H9 (cell line): Measurements from ENCODE around the gene PCSK2. TPM values are rescaled to one million over a fixed set of nuclear protein-coding genes. Genes with fewer than 3 reads are reported as not detected.

Experiments used
- DNase-seq: peaks from one replicate; pipeline ENCODE4 v3.0.0-alpha.2; 2017
- H2AFZ ChIP-seq: one replicate; pipeline ENCODE4 v1.6.1; 2013; ENCODE audit warnings: mild to moderate bottlenecking, low read length, control low read depth, moderate library complexity
- H2AK5ac ChIP-seq: 2 replicates; pipeline ENCODE4 v1.6.1; 2013; ENCODE audit warnings: low read length, control low read depth, mixed read lengths; ENCODE audit not compliant: insufficient read length
- H2BK120ac ChIP-seq: one replicate; pipeline ENCODE4 v1.6.1; 2013; ENCODE audit warnings: low read depth, mild to moderate bottlenecking, low read length, control low read depth, inconsistent platforms; ENCODE audit not compliant: poor library complexity, severe bottlenecking
- H2BK12ac ChIP-seq: 2 replicates; pipeline ENCODE4 v1.6.1; 2013; ENCODE audit warnings: low read length, control low read depth, mixed read lengths, low read depth; ENCODE audit not compliant: insufficient read length
- H2BK15ac ChIP-seq: 2 replicates; pipeline ENCODE4 v1.6.1; 2013; ENCODE audit warnings: low read depth, low read length, control low read depth
- H2BK20ac ChIP-seq: one replicate; pipeline ENCODE4 v1.6.1; 2013; ENCODE audit warnings: low read depth, mild to moderate bottlenecking, low read length, control low read depth, inconsistent platforms; ENCODE audit not compliant: poor library complexity, severe bottlenecking
- H2BK5ac ChIP-seq: 2 replicates; pipeline ENCODE4 v1.6.1; 2013; ENCODE audit warnings: low read length, control low read depth, mixed read lengths; ENCODE audit not compliant: insufficient read length
- H3K14ac ChIP-seq: 2 replicates; pipeline ENCODE4 v1.6.1; 2013; ENCODE audit warnings: low read length, control low read depth; ENCODE audit not compliant: insufficient read depth
- H3K18ac ChIP-seq: 2 replicates; pipeline ENCODE4 v1.6.1; 2013; ENCODE audit warnings: low read depth, mild to moderate bottlenecking, mixed read lengths, low read length, control low read depth; ENCODE audit not compliant: insufficient read length
- H3K23ac ChIP-seq: 2 replicates; pipeline ENCODE4 v1.6.1; 2013; ENCODE audit warnings: low read length, control low read depth, mixed read lengths, low read depth; ENCODE audit not compliant: insufficient read length
- H3K23me2 ChIP-seq: 2 replicates; pipeline ENCODE4 v1.6.1; 2013; ENCODE audit warnings: low read depth, mild to moderate bottlenecking, mixed read lengths, low read length, control low read depth; ENCODE audit not compliant: insufficient read length, poor library complexity, severe bottlenecking
- H3K27ac ChIP-seq: 2 replicates; pipeline ENCODE4 v1.5.1; 2013; ENCODE audit warnings: low read length, control low read depth, mixed read lengths, low read depth; ENCODE audit not compliant: insufficient read length
- H3K27me3 ChIP-seq: 2 replicates; pipeline ENCODE4 v1.6.1; 2013; ENCODE audit warnings: low read length, control low read depth, inconsistent platforms; ENCODE audit not compliant: insufficient read depth
- H3K4ac ChIP-seq: 2 replicates; pipeline ENCODE4 v1.6.1; 2013; ENCODE audit warnings: low read depth, mild to moderate bottlenecking, control low read depth, inconsistent platforms, low read length, moderate library complexity
- H3K4me1 ChIP-seq: 2 replicates; pipeline ENCODE4 v1.6.1; 2013; ENCODE audit warnings: low read length, control low read depth, inconsistent platforms; ENCODE audit not compliant: insufficient read depth
- H3K4me2 ChIP-seq: 2 replicates; pipeline ENCODE4 v1.6.1; 2013; ENCODE audit warnings: low read length, control low read depth, mixed read lengths; ENCODE audit not compliant: insufficient read length, insufficient read depth
- H3K56ac ChIP-seq: 2 replicates; pipeline ENCODE4 v1.6.1; 2013; ENCODE audit warnings: low read depth, mild to moderate bottlenecking, mixed read lengths, low read length, control low read depth; ENCODE audit not compliant: insufficient read length
- H3K79me1 ChIP-seq: 2 replicates; pipeline ENCODE4 v1.6.1; 2013; ENCODE audit warnings: low read depth, mild to moderate bottlenecking, moderate library complexity, low read length, control low read depth, inconsistent platforms; ENCODE audit not compliant: insufficient read depth, poor library complexity, severe bottlenecking
- H3K79me2 ChIP-seq: 2 replicates; pipeline ENCODE4 v1.6.1; 2013; ENCODE audit warnings: low read length, control low read depth, inconsistent platforms; ENCODE audit not compliant: insufficient read depth
- H3K9ac ChIP-seq: 2 replicates; pipeline ENCODE4 v1.6.1; 2013; ENCODE audit warnings: low read length, control low read depth, mixed read lengths; ENCODE audit not compliant: insufficient read length; ENCODE audit errors: extremely low read depth
- H3K9me3 ChIP-seq: one replicate; pipeline ENCODE4 v1.6.1; 2013; ENCODE audit warnings: low read depth, low read length, inconsistent platforms; ENCODE audit not compliant: control insufficient read depth
- H3T11ph ChIP-seq: one replicate; pipeline ENCODE4 v1.6.1; 2013; ENCODE audit warnings: mild to moderate bottlenecking, low read length, control low read depth, inconsistent platforms
- H4K20me1 ChIP-seq: one replicate; pipeline ENCODE4 v1.6.1; 2013; ENCODE audit not compliant: control insufficient read depth, insufficient read length, insufficient read depth
- H4K5ac ChIP-seq: 2 replicates; pipeline ENCODE4 v1.6.1; 2013; ENCODE audit warnings: low read depth, mild to moderate bottlenecking, mixed read lengths, low read length, control low read depth; ENCODE audit not compliant: insufficient read length
- H4K8ac ChIP-seq: replicated peaks from 2 replicates; pipeline ENCODE4 v1.6.1; 2013; ENCODE audit warnings: low read length, control low read depth, mixed read lengths, low read depth; ENCODE audit not compliant: insufficient read length
- H4K91ac ChIP-seq: 2 replicates; pipeline ENCODE4 v1.6.1; 2013; ENCODE audit warnings: low read depth, mild to moderate bottlenecking, moderate library complexity, mixed read lengths, low read length, control low read depth; ENCODE audit not compliant: insufficient read length
- H3K27ac Mint-ChIP-seq, 3 experiments: 2 replicates in 2 of 3; 3 replicates in 1 of 3; pipeline ENCODE4 v1.8.0; 2020 to 2021; ENCODE audit warnings: mixed read lengths in 3 of 3, mild to moderate bottlenecking in 1 of 3, moderate library complexity in 1 of 3
- H3K27me3 Mint-ChIP-seq: 2 replicates; pipeline ENCODE4 v1.8.0; 2021; ENCODE audit warnings: low read depth, mild to moderate bottlenecking, moderate library complexity, mixed read lengths
- H3K36me3 Mint-ChIP-seq, 3 experiments: 2 replicates in 2 of 3; 3 replicates in 1 of 3; pipeline ENCODE4 v1.8.0; 2020 to 2021; ENCODE audit warnings: low read depth in 3 of 3, mixed read lengths in 3 of 3; ENCODE audit not compliant: insufficient read depth in 1 of 3
- H3K4me1 Mint-ChIP-seq, 2 experiments: 2 replicates each; pipeline ENCODE4 v1.8.0; 2020; ENCODE audit warnings: mixed read lengths in 2 of 2
- H3K4me3 Mint-ChIP-seq, 2 experiments: 2 replicates in 1 of 2; 3 replicates in 1 of 2; pipeline ENCODE4 v1.8.0; 2020 to 2021; ENCODE audit warnings: mild to moderate bottlenecking in 2 of 2, mixed read lengths in 2 of 2, moderate library complexity in 1 of 2
- H3K9me3 Mint-ChIP-seq, 2 experiments: 2 replicates in 1 of 2; 3 replicates in 1 of 2; pipeline ENCODE4 v1.8.0; 2020; ENCODE audit warnings: mild to moderate bottlenecking in 2 of 2, mixed read lengths in 2 of 2, moderate library complexity in 1 of 2
- CTCF ChIP-seq: fragments of 200-600 bp; sonication (generic); conservative IDR thresholded peaks from 3 replicates; pipeline ENCODE4 v1.8.0; 2021; ENCODE audit warnings: antibody characterized with exemption, mild to moderate bottlenecking
- WGBS: extraction: QIAGEN DNeasy Blood & Tissue Kit; methylation state at CpG from one replicate; pipeline ENCODE4 v1.1.7; 2013; ENCODE audit warnings: missing lambda C conversion rate, low lambda C conversion rate, mixed read lengths; ENCODE audit not compliant: insufficient read length; ENCODE audit errors: extremely low coverage; 5-methylcytosine and 5-hydroxymethylcytosine counted together
- total RNA-seq: library from RNA; stranded (reverse); gene quantifications from 2 replicates; pipeline ENCODE4 v1.2.1, GENCODE V29; 2021

Gene PCSK2
- total RNA-seq, 1 experiment from 2014 or later, result 2.8 TPM

GRCh38 chr20:17395729-17396128, 168.9 kb downstream of the PCSK2 start:
- no peaks in the 10 kb centered on the region for H3K23me2 ChIP-seq
- no peak overlapping the region for H4K8ac ChIP-seq
- H3K79me2 ChIP-seq, result no peaks in the 10 kb centered on the region
- no peak overlapping the region for H3K14ac ChIP-seq
- no peak overlapping the region for H2BK120ac ChIP-seq
- Mint-ChIP-seq H3K27ac (no peak overlapping the region), H3K36me3 (no peaks in the 10 kb centered on the region), H3K9me3 (no peaks in the 10 kb centered on the region), H3K4me1 (no peaks in the 10 kb centered on the region), H3K4me3 (no peak overlapping the region), H3K27me3 (peaks cover 1% of the 10 kb centered on the region; the same call in 1 of the 2 replicates)
- H3T11ph ChIP-seq, result no peak overlapping the region
- H2BK12ac ChIP-seq, result no peak overlapping the region
- H3K56ac ChIP-seq, result no peak overlapping the region
- H3K27me3 ChIP-seq, result no peaks in the 10 kb centered on the region
- no peak overlapping the region for H3K23ac ChIP-seq
- no peak overlapping the region for H4K91ac ChIP-seq
- no peaks in the 10 kb centered on the region for H3K9me3 ChIP-seq
- no peak overlapping the region for H3K9ac ChIP-seq
- H3K27ac ChIP-seq, result no peak overlapping the region
- WGBS, result no CpG with 5 or more reads among the region's 3 CpGs
- H4K5ac ChIP-seq, result no peak overlapping the region
- H2AK5ac ChIP-seq, result no peak overlapping the region
- no peak overlapping the region for H2BK15ac ChIP-seq
- H2BK20ac ChIP-seq, result no peak overlapping the region
- no peak overlapping the region for H2AFZ ChIP-seq
- no peak overlapping the region for H3K4me2 ChIP-seq
- no peak for DNase-seq
- no peaks in the 10 kb centered on the region for H3K79me1 ChIP-seq
- H3K4ac ChIP-seq, result no peak overlapping the region
- no peak overlapping the region for H3K18ac ChIP-seq
- no peak for TF ChIP-seq CTCF
- H2BK5ac ChIP-seq, result no peak overlapping the region
- H3K4me1 ChIP-seq, result no peaks in the 10 kb centered on the region
- H4K20me1 ChIP-seq, result no peaks in the 10 kb centered on the region
